Neuron (in vitro differentiated cells): ENCODE results near the gene TRIM27.
A peak's percentile ranks its signal among the peaks of the same experiment; 100 is the strongest.
"Not testable (repeated sequence)": the region's sequence is repeated elsewhere in the genome, so short reads cannot be mapped to it uniquely, and the experiment has no call there.

Experiments used
- H2AFZ ChIP-seq: one replicate; pipeline ENCODE4 v1.6.1; 2013; ENCODE audit warnings: low read depth, mild to moderate bottlenecking, inconsistent platforms, low read length, moderate library complexity
- H3K27me3 ChIP-seq: one replicate; pipeline ENCODE4 v1.6.1; 2013; ENCODE audit warnings: low read length; ENCODE audit not compliant: insufficient read depth
- H3K36me3 ChIP-seq: one replicate; pipeline ENCODE4 v1.6.1; 2013; ENCODE audit warnings: low read length; ENCODE audit not compliant: insufficient read depth
- H3K4me1 ChIP-seq: one replicate; pipeline ENCODE4 v1.6.1; 2013; ENCODE audit warnings: low read length; ENCODE audit not compliant: insufficient read depth
- H3K4me3 ChIP-seq: 2 replicates; pipeline ENCODE4 v1.5.1; 2013; ENCODE audit warnings: mild to moderate bottlenecking, low read length, moderate library complexity
- H3K9me3 ChIP-seq: one replicate; pipeline ENCODE4 v1.6.1; 2013; ENCODE audit warnings: low read length

Gene TRIM27, protein sequence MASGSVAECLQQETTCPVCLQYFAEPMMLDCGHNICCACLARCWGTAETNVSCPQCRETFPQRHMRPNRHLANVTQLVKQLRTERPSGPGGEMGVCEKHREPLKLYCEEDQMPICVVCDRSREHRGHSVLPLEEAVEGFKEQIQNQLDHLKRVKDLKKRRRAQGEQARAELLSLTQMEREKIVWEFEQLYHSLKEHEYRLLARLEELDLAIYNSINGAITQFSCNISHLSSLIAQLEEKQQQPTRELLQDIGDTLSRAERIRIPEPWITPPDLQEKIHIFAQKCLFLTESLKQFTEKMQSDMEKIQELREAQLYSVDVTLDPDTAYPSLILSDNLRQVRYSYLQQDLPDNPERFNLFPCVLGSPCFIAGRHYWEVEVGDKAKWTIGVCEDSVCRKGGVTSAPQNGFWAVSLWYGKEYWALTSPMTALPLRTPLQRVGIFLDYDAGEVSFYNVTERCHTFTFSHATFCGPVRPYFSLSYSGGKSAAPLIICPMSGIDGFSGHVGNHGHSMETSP

DNA sequence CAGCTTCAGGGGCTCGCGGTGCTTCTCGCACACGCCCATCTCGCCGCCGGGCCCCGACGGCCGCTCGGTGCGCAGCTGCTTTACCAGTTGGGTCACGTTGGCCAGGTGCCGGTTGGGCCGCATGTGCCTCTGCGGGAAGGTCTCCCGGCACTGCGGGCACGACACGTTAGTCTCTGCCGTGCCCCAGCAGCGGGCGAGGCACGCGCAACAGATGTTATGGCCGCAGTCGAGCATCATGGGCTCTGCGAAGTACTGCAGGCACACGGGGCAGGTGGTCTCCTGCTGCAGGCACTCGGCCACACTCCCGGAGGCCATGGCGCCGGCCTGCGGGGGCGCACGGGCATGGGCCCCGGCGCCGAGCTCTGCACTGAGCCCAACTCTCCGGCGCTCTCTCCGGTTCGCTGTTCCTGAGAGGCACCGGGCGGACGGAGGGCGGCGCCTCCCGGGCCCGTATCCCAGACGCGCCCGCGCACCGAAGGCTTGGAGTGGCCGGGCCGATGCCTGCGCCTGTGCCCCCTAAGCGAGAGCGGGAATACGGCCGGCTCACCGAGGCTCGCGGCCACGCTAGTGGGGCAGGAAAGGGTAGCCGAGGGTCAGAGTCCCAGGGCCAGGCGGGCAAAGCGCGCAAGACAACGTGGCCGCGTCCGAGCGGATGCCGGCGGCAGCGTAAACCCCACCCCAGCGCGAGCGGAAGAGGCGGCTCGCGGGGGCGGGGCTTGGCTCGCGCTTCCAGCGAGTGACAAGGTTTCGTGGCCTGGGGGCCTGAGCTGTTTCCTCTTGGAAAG lies at the start of gene TRIM27:
Gene TRIM27, minus strand, starts transcription at position 668 of the 785 bp plus-strand sequence. Its CDS starts 353 bp downstream, at position 315.
- no peaks in the 10 kb centered on the region for H3K27me3 ChIP-seq
- H2AFZ ChIP-seq, result peak within 1 kb of the TSS; percentile 62
- H3K4me1 ChIP-seq, result peaks cover 12% of the 10 kb centered on the region
- H3K36me3 ChIP-seq, result peaks cover 35% of the 10 kb centered on the region
- no peaks in the 10 kb centered on the region for H3K9me3 ChIP-seq
- H3K4me3 ChIP-seq, result peak within 1 kb of the TSS; percentile 73

DNA sequence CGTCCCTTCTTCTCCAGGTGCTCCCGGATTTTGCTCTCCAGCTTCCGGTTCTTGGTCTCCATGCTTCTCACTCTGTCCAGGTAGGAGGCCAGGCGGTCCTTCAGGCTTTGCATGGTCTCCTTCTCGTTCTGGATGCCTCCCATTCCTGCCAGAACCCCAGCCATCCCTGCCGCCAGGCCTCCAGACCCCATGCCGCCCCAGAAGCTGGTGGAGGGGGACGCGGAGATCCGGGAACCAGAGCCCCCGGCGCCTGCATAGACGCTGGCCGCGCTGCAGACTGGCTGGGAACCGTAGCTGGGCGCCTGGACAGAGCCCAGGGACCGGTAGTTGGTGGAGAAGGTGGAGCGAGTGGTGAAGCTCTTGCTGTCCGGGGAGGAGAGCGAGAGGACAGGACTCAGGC lies 46.3 kb upstream of the TRIM27 start:
- H3K9me3 ChIP-seq, H3K4me1 ChIP-seq, H2AFZ ChIP-seq, H3K27me3 ChIP-seq, H3K36me3 ChIP-seq, H3K4me3 ChIP-seq: not testable (repeated sequence)

DNA sequence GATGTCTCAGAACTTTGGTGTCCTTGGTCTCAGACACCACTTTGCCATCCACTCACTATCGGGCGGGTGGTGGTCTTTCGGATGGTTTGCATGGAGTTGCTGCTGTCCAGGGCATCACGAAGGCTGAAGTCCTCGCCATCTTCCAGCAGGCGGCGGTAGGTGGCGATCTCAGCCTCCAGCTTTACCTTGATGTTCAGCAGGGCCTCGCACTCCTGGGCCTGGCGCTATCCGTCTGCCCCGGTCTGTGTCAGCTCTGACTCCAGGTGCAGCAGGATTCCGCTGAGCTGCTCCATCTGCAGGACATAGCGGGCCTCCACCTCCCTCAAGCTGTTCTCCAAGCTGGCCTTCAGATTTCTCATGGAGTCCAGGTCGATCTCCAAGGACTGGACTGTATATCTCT lies 45.3 kb upstream of the TRIM27 start:
- H2AFZ ChIP-seq, result no peak overlapping the region
- no peaks in the 10 kb centered on the region for H3K9me3 ChIP-seq
- no peaks in the 10 kb centered on the region for H3K4me1 ChIP-seq
- no peaks in the 10 kb centered on the region for H3K27me3 ChIP-seq
- no peak overlapping the region for H3K4me3 ChIP-seq
- no peaks in the 10 kb centered on the region for H3K36me3 ChIP-seq

- no peaks in the 10 kb centered on the region for H3K36me3 ChIP-seq
- no peak overlapping the region for H2AFZ ChIP-seq
- no peaks in the 10 kb centered on the region for H3K27me3 ChIP-seq
- H3K9me3 ChIP-seq, result no peaks in the 10 kb centered on the region
- no peaks in the 10 kb centered on the region for H3K4me1 ChIP-seq
- H3K4me3 ChIP-seq, result no peak overlapping the region
Measured at GRCh38 chr6:28968476-28968875, 44.7 kb upstream of the TRIM27 start.

DNA sequence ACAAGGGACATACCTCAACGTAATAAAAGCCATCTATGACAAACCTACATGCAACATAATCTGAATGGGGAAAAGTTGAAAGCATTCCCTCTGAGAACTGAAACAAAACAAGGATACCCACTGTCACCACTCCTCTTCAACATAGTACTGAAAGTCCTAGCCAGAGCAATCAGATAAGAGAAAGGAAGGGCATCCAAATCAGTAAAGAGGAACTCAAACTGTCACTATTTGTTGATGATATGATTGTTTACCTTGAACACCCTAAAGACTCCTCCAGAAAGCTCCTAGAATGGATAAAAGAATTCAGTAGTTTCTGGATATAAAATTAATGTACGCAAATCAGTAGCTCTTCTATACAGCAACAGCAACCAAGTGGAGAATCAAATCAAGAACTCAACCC lies 41.9 kb upstream of the TRIM27 start:
- Histone ChIP-seq H3K27me3 (no peaks in the 10 kb centered on the region), H3K4me3 (no peak overlapping the region), H3K36me3 (no peaks in the 10 kb centered on the region), H2AFZ (no peak overlapping the region), H3K4me1 (no peaks in the 10 kb centered on the region), H3K9me3 (no peaks in the 10 kb centered on the region)

- no peaks in the 10 kb centered on the region for H3K4me1 ChIP-seq
- H2AFZ ChIP-seq, result no peak overlapping the region
- no peak overlapping the region for H3K4me3 ChIP-seq
- H3K27me3 ChIP-seq, result no peaks in the 10 kb centered on the region
- no peaks in the 10 kb centered on the region for H3K36me3 ChIP-seq
- no peaks in the 10 kb centered on the region for H3K9me3 ChIP-seq
Measured at GRCh38 chr6:28960846-28961500, 37.2 kb upstream of the TRIM27 start.

- H3K36me3 ChIP-seq, H3K27me3 ChIP-seq, H3K4me1 ChIP-seq, H3K4me3 ChIP-seq, H2AFZ ChIP-seq, H3K9me3 ChIP-seq: not testable (repeated sequence)
Measured at GRCh38 chr6:28958561-28959243, 34.9 kb upstream of the TRIM27 start.

DNA sequence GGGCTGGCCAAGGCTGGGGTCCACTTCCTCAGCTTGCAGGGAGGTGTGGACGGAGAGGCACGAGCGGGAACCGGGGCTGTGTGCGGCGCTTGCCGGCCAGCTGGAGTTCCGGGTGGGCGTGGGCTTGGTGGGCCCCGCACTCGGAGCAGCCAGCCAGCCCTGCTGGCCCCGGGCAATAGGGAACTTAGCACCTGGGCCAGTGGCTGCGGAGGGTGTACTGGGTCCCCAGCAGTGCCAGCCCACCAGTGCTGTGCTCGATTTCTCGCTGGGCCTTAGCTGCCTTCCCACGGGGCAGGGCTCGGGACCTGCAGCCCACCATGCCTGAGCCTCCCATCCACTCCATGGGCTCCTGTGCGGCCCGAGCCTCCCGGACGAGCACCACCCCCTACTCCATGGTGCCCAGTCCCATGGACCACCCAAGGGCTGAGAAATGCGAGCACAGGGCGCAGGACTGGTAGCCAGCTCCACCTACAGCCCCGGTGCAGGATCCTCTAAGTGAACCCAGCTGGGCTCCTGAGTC lies 34.1 kb upstream of the TRIM27 start:
- not testable (repeated sequence) for H3K9me3 ChIP-seq, H2AFZ ChIP-seq, H3K36me3 ChIP-seq, H3K4me3 ChIP-seq, H3K4me1 ChIP-seq, H3K27me3 ChIP-seq

DNA sequence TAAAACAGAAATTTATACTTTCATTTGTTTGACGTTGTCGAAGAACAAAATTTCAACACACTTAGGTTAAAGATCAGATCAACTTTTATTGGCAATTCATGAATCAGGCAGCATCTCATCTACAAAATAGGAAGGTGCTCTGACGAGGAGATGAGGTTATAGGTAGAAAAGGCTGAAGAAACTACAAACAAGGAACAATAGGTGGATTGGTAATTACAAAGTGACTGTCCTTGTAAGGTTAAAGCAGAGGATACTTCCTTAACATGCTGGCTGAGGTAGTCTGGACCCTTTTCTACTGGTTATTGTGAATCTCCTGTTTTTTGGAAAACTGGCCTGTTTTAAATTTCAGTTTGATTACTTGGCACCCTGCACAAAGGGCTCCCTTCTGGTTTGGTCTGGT lies 32.5 kb upstream of the TRIM27 start:
- H3K4me3 ChIP-seq, result no peak overlapping the region
- H3K27me3 ChIP-seq, result peaks cover 2% of the 10 kb centered on the region
- no peaks in the 10 kb centered on the region for H3K4me1 ChIP-seq
- no peaks in the 10 kb centered on the region for H3K9me3 ChIP-seq
- H2AFZ ChIP-seq, result no peak overlapping the region
- no peaks in the 10 kb centered on the region for H3K36me3 ChIP-seq

- H3K36me3 ChIP-seq, result no peaks in the 10 kb centered on the region
- peaks cover 2% of the 10 kb centered on the region for H3K27me3 ChIP-seq
- H3K4me1 ChIP-seq, result no peaks in the 10 kb centered on the region
- peak overlapping the region; percentile 53 for H3K4me3 ChIP-seq
- H3K9me3 ChIP-seq, result no peaks in the 10 kb centered on the region
- H2AFZ ChIP-seq, result peak overlapping the region; percentile 76
Measured at GRCh38 chr6:28953585-28954258, 29.9 kb upstream of the TRIM27 start.

DNA sequence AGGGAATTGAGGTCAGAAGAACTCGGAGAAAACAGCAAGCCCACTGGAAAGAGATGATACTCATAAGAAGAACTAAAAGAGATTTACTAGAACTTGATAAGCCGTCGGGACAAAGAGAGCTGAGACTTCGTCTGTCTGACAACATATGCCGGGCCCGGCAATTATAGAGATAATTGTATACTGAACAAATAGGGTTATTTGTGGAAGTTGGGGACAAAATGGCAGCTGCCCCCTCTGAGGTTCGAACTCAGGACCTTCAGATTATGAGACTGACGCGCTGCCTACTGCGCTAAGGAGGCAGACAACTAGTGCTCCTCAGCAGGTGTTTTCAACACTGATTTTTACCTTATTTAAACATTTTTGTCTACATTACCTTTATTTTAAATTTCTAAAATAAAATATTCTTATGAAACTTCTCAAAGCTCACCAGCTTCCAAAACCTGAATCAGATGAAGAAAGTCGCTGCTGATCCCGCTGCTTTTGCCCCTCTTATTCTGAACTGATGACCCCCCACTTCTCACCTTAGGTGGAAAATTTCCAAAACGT lies 29.3 kb upstream of the TRIM27 start:
- no peaks in the 10 kb centered on the region for H3K4me1 ChIP-seq
- H3K9me3 ChIP-seq, result no peaks in the 10 kb centered on the region
- H3K27me3 ChIP-seq, result peaks cover 2% of the 10 kb centered on the region
- no peaks in the 10 kb centered on the region for H3K36me3 ChIP-seq
- H2AFZ ChIP-seq, result peak overlapping the region; percentile 76
- peak overlapping the region; percentile 53 for H3K4me3 ChIP-seq

DNA sequence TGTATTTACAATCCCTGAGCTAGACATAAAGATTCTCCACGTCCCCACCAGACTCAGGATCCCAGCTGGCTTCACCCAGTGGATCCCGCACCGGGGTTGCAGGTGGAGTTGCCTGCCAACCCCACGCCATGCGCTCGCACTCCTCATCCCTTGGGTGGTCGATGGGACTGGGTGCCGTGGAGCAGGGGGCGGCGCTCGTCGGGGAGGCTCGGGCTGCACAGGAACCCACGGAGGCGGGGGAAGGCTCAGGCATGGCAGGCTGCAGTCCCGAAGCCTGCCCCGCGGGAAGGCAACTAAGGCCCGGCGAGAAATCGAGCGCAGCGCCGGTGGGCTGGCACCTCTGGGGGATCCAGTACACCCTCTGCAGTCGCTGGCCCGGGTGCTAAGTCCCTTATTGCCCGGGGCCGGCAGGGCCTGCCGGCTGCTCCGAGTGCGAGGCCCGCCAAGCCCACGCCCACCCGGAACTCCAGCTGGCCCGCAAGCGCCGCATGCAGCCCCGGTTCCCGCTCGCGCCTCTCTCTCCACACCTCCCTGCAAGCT lies 25.9 kb upstream of the TRIM27 start:
- not testable (repeated sequence) for H3K4me3 ChIP-seq, H3K36me3 ChIP-seq, H3K4me1 ChIP-seq, H3K9me3 ChIP-seq, H3K27me3 ChIP-seq, H2AFZ ChIP-seq
